Esophagus muscularis mucosa (tissue), 4 donors: ENCODE results near the gene DOK7.

Experiments used
- CTCF ChIP-seq, 3 experiments: fragments of 200-600 bp in 2 of 3; fragments of 450-650 bp in 1 of 3; sonication (generic) in 2 of 3; IDR thresholded peaks; one replicate each; pipeline ENCODE4 v1.5.1; 2017 to 2019; ENCODE audit warnings: antibody characterized with exemption in 3 of 3, mild to moderate bottlenecking in 2 of 3, moderate library complexity in 1 of 3
- EP300 ChIP-seq: sonication (generic); formaldehyde crosslinking; IDR thresholded peaks from one replicate; pipeline ENCODE4 v1.6.1; 2017; ENCODE audit warnings: antibody characterized with exemption
- POLR2A ChIP-seq: fragments of 450-650 bp; IDR thresholded peaks from one replicate; pipeline ENCODE4 v1.6.1; 2017; ENCODE audit warnings: antibody characterized with exemption, moderate library complexity, mild to moderate bottlenecking, low read depth
- POLR2AphosphoS5 ChIP-seq, 2 donors: sonication (generic); formaldehyde crosslinking; IDR thresholded peaks; one replicate each; pipeline ENCODE4 v1.6.1; 2017; ENCODE audit warnings: antibody characterized with exemption in 2 of 2

DNA sequence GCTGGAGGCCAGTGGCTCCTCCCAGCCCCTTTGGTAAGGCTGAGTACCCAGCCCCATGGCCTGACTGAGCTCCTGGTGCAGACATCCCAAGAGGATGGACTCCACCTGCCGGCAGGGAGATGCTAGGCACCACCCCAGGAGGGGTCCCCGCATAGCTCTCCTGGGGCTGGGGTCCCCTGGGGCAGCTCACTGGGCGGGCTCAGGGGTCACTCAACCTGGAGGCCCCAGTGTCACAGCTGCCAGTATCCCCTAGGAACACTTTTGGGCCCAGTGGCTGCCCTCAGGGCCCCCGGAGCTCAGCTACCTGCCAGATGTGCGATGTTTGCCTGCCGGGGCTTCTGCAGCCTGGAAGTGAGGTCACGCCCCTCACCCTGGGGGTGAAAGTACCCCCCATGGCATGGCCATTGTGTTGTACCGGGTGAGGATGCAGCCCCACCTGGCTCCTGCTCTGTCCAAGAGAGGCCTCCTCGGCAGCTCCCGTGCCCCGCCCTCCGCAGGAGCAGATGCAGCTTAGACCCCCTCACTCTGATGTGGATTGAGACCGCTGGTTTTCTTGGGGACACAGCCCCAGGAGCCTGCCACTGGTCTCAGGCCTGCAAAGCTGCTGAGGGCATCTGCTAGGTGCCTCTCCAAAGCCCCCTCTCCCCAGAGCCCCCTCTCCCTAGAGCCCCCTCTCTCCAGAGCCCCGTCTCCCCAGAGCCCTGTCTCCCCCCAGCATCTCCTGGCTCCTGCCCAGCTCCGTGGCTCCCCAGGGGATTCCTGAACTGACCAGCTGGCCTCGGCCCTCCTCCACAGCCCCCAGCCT, 28.0 kb upstream of the DOK7 start:
- TF ChIP-seq CTCF (IDR thresholded peaks at IDR 0.05) (no peak), POLR2A (no peak), EP300 (no peak), POLR2AphosphoS5 (IDR thresholded peaks at IDR 0.05) (no peak)
